ENCODE results near the gene DTL.
A peak's percentile ranks its signal among the peaks of the same experiment; 100 is the strongest.
"Not testable (repeated sequence)": the region's sequence is repeated elsewhere in the genome, so short reads cannot be mapped to it uniquely, and the experiment has no call there.

Gene DTL

DNA sequence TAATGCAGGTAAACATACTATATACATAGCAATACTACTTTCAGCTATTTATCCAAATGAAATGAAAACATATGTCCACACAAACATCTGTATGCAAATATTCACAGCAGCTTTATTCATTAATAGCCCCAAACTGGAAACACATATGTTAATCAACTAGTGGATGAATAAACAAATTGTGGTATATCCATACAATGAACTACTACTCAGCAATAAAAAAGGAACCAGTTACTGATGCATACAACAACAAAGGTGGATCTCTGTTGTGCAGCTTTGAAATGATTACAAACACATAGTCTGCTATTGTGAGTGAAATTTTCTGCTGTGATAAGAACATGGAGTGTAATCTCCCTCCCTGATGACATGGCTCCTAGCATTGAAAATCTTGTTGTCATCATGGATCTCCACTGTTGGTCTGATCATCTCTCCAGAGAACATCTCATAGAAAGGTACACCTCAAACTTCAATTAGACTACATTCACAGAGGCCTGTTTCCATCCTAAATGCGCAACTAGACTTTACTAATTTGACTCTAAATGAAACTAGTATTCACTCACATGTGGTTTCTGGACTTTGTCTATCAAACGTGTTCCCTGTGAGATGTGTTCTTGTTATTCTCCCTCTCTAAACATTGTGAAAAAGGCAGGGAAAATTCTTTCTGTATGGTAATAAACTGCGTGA, 10.9 kb upstream of the DTL start:
- H3K9me3 ChIP-seq (ENCODE audit: control insufficient read depth, low read length) = no peaks in the 10 kb centered on the region
- H3K27ac ChIP-seq = no peak overlapping the region
- H3K79me2 ChIP-seq = no peaks in the 10 kb centered on the region
- H3K4me2 ChIP-seq (ENCODE audit: low read length) = no peak overlapping the region
- H2AFZ ChIP-seq = no peak overlapping the region
- TF ChIP-seq, protein P1, sequence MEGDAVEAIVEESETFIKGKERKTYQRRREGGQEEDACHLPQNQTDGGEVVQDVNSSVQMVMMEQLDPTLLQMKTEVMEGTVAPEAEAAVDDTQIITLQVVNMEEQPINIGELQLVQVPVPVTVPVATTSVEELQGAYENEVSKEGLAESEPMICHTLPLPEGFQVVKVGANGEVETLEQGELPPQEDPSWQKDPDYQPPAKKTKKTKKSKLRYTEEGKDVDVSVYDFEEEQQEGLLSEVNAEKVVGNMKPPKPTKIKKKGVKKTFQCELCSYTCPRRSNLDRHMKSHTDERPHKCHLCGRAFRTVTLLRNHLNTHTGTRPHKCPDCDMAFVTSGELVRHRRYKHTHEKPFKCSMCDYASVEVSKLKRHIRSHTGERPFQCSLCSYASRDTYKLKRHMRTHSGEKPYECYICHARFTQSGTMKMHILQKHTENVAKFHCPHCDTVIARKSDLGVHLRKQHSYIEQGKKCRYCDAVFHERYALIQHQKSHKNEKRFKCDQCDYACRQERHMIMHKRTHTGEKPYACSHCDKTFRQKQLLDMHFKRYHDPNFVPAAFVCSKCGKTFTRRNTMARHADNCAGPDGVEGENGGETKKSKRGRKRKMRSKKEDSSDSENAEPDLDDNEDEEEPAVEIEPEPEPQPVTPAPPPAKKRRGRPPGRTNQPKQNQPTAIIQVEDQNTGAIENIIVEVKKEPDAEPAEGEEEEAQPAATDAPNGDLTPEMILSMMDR (IDR thresholded peaks at IDR 0.05) = no peak
- H3K4me3 ChIP-seq (ENCODE audit: low read depth, low read length) = no peak overlapping the region
- H3K4me1 ChIP-seq = no peaks in the 10 kb centered on the region
- no peaks in the 10 kb centered on the region for H3K36me3 ChIP-seq (ENCODE audit: control insufficient read depth, insufficient read depth, low read length)
- no peaks in the 10 kb centered on the region for H3K27me3 ChIP-seq (ENCODE audit: control insufficient read depth, insufficient read depth, low read length)
- no peak overlapping the region for H3K9ac ChIP-seq

DNA sequence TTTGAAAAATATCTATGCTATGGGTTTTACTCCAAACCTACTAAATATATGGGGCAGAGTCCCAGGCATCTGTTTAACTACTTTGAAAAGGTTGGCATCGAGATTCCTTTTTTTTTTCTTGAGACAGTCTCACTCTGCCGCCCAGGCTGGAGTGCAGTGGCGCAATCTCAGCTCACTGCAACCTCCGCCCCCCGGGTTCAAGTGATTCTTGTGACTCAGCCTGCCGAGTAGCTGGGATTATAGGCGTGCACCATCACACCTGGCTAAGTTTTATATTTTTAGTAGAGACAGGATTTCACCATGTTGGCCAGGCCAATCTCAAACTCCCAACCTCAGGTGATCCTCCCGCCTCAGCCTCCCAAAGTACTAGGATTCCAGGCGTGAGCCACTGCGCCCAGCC, 7.8 kb upstream of the DTL start:
- H3K4me2 ChIP-seq (ENCODE audit: low read length); H3K27ac ChIP-seq; H2AFZ ChIP-seq; H3K9me3 ChIP-seq (ENCODE audit: control insufficient read depth, low read length); H3K79me2 ChIP-seq; H3K9ac ChIP-seq; H3K27me3 ChIP-seq (ENCODE audit: control insufficient read depth, insufficient read depth, low read length); H3K36me3 ChIP-seq (ENCODE audit: control insufficient read depth, insufficient read depth, low read length); H3K4me3 ChIP-seq (ENCODE audit: low read depth, low read length); H3K4me1 ChIP-seq: not testable (repeated sequence)

DNA sequence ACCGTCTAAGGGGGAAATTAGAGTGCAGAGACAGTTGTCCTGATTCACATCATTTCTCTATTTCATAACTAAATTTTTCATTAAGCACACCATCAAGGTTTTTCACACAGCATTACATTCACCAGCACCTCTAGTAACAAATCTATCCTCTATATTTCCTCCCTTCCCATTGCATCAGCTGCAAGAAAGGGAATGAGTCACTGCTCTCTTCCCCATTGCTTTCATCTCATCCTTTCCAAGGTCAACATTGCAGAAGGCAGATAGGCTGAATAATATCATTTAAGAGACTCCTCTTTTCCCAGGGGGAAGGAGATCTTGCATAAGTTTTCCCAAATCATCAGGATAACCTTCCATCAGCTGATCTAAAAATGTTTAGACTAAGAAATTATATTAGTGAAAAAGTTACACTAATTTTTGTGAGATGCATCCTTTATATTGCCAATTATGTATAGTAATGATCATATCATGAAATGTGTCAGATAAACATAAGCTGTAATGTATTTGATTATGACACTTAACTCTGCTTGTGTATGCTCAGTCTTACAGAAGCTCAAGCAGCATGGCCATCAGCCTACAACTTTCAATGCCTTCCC, 4.5 kb upstream of the DTL start:
- Histone ChIP-seq H3K27me3 (ENCODE audit: control insufficient read depth, insufficient read depth, low read length) (no peaks in the 10 kb centered on the region), H2AFZ (no peak overlapping the region), H3K4me1 (no peaks in the 10 kb centered on the region), H3K4me3 (ENCODE audit: low read depth, low read length) (no peak overlapping the region), H3K9me3 (ENCODE audit: control insufficient read depth, low read length) (no peaks in the 10 kb centered on the region), H3K79me2 (no peaks in the 10 kb centered on the region), H3K4me2 (ENCODE audit: low read length) (no peak overlapping the region), H3K9ac (no peak overlapping the region), H3K27ac (no peak overlapping the region), H3K36me3 (ENCODE audit: control insufficient read depth, insufficient read depth, low read length) (no peaks in the 10 kb centered on the region)
- TF ChIP-seq, protein P1 (IDR thresholded peaks at IDR 0.05) = no peak

DNA sequence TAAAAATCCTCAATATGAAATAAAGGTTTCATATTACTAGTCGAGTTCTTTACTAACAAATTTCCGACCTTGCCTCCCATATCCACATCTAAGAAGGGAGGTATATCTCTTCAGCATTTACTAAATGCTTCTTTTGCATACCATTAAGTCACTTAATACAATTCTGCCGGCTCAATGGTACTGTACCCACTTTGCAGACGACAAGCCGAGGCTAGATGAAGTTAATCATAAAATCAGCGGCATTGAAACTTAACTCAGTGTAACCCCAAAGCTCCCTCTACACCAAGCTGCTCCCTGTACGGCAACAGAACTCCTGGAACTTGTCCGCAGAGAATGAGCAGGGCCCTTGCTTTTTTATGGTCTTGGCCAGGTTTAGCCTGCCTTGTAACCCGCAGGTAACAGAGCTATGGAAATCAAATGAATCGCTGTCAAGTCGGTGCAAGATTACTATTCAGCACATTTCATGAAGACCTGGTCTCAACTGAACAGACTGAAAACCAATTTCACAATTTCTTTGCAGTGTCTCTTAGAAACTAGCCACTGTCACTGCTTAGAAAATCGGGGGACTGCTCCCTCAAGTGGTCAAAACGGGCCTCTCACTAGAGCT, 929 bp upstream of the DTL start:
- Histone ChIP-seq H3K9ac (no peak overlapping the region), H3K27ac (peak overlapping the region; percentile 91), H3K4me2 (ENCODE audit: low read length) (peak overlapping the region; percentile 72), H3K4me3 (ENCODE audit: low read depth, low read length) (peak overlapping the region; percentile 72), H3K27me3 (ENCODE audit: control insufficient read depth, insufficient read depth, low read length) (no peaks in the 10 kb centered on the region), H3K4me1 (no peaks in the 10 kb centered on the region), H3K79me2 (no peaks in the 10 kb centered on the region), H2AFZ (peak overlapping the region; percentile 91), H3K36me3 (ENCODE audit: control insufficient read depth, insufficient read depth, low read length) (no peaks in the 10 kb centered on the region), H3K9me3 (ENCODE audit: control insufficient read depth, low read length) (no peaks in the 10 kb centered on the region)
- TF ChIP-seq, protein P1 (IDR thresholded peaks at IDR 0.05) = no peak

DNA sequence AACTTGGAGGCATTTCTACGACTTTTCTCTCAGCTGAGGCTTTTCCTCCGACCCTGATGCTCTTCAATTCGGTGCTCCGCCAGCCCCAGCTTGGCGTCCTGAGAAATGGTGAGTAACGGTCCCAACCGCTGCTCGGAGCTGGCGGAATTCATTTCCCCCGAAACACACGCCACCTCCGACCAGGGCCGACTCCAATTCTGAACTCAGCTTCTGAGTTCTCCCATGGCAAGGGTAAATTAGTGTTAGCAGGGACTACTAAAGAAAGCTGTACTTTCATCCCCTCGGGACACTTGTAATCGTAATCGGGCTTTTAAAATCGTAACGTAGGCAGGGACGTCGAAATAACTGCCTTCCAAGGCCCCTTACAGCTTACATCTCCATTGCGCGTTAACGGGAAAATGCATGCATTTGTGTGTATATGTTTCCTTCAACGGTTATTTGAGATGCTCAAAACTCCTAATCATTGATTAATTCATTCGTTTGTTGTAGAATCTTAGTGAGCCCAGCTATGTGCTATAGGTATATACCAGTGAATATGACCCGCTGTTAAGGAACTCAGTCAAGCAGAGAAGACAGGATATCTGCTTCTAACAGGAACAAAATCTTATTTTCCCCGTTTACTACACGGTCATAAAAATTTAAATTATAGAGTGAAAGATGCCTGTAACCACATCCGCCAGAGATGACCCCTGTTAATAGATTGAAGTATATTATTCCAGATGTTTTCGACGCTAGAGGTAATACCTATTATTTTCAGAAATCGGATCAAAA, 472 bp downstream of the DTL start:
- Histone ChIP-seq H2AFZ (peak overlapping the region; percentile 91), H3K27me3 (ENCODE audit: control insufficient read depth, insufficient read depth, low read length) (no peaks in the 10 kb centered on the region), H3K27ac (no peak overlapping the region), H3K4me1 (no peaks in the 10 kb centered on the region), H3K9ac (no peak overlapping the region), H3K4me3 (ENCODE audit: low read depth, low read length) (peak overlapping the region; percentile 72), H3K79me2 (no peaks in the 10 kb centered on the region), H3K36me3 (ENCODE audit: control insufficient read depth, insufficient read depth, low read length) (no peaks in the 10 kb centered on the region), H3K4me2 (ENCODE audit: low read length) (peak overlapping the region; percentile 75), H3K9me3 (ENCODE audit: control insufficient read depth, low read length) (no peaks in the 10 kb centered on the region)
- TF ChIP-seq, protein P1 (IDR thresholded peaks at IDR 0.05) = no peak
